CD4-positive, alpha-beta T cell treated with Interleukin-6 for 4 hours (primary cell): ENCODE measurements around the gene TFAP2C.
"Not testable (repeated sequence)": the region's sequence is repeated elsewhere in the genome, so short reads cannot be mapped to it uniquely, and the experiment has no call there.

Source experiments
- DNase-seq: peaks from one replicate; pipeline ENCODE4 v3.0.0-alpha.2; 2020; ENCODE audit warnings: mixed read lengths

The TFAP2C gene

GRCh38 chr20:56657879-56658278, 28.8 kb downstream of the TFAP2C start:
- no peak for DNase-seq

DNA sequence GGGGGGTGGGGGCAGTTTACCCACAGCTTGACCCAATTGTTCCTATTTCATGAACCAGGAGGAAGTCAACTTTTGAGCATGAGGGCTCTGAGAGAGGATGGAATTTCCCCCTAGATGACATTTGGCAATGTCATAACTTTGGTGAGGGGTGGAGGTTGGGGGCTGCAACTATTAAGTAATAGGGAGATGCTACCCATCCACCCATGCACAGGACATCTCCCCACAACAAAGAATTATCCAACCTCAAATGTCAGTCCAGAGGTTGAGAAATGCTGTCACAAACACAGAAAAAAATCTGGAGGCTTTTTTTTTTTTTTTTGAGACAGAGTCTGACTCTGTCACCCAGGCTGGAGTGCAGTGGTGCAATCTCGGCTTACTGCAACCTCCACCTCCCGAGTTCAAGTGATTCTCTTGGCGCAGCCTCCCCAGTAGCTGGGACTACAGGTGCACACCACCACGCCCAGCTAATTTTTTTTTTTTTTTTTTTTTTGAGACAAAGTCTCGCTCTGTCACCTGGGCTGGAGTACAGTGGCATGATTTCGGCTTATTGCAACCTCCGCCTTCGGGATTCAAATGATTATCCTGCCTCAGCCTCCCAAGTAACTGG, 29.3 kb downstream of the TFAP2C start:
- not testable (repeated sequence) for DNase-seq

- no peak for DNase-seq
Observed at GRCh38 chr20:56663660-56664059, 34.6 kb downstream of the TFAP2C start.

DNA sequence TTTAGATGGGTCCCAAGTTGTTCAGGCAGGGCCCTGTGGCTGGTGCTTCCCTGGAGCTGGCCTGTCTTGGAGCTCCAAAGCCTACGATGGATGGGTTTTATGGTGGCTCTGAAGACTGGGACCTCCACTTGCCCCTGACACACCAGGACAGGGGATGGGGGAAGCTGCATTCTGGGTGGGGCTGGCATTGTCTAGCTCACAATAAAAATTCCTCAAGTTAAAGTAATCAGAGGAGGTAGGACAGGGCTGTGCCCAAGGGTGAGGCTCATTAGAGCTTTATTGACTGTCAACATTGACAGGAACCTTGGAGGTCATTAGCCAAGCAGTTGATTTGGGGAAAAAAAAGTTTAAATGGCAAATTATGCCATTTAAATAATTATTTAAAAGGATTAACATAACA, 35.7 kb downstream of the TFAP2C start:
- no peak for DNase-seq

DNA sequence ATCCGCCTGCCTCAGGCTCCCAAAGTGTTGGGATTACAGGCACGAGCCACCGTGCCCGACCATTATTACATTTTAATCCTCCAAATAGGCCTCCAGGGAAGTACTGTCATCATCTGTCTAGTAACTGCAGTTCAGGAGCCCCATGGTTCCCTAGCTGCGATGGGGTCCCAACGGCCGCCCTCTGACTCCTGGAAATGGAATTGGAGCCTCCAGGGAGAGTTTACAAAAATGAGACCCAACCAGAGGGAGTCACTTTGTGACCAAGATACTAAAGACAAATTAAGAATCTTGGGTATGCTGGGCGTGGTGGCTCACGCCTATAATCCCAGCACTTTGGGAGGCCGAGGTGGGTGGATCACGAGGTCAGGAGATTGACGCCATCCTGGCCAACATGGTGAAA, 36.7 kb downstream of the TFAP2C start:
- DNase-seq = no peak

DNA sequence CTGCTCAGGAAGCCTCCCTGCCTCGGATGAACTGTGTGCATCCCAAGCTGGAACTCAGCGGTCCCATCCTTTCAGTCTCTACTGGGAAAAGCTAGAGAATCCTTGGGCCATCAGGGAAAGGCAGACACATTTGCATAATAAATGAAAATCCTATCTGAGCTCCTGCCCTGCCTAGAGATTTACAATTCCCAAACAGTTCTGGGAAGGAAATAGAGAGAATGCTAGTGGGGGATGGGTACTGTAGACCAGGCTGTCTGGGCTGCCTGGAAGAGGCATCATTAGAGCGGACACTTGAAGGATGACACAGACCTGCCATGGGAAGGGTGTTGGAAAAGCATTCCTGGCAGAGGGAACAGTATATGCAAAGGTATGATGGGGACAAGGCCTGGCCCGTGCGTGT, 44.3 kb downstream of the TFAP2C start:
- no peak for DNase-seq

- no peak for DNase-seq
Observed at GRCh38 chr20:56676001-56676400, 46.9 kb downstream of the TFAP2C start.

DNA sequence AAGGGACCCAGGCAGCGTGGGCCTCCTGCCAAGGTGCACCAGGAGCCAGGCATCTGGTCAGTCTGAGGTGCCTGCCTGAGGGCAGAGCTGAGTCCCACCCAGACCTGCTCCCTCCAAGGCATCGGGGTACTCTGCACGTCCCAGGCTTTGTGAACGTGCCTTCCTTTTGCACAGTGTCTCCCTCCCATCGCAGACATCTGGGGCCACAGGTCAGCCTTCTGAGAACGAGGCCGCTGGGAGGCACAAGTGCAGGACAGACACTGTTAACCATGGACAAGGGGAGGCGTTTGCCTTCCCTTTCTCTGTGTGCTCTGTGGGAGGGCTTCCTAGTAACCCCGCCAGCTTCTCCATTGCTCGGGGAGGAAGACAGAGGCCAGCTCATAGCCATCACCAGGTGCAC, 47.6 kb downstream of the TFAP2C start:
- no peak for DNase-seq

DNA sequence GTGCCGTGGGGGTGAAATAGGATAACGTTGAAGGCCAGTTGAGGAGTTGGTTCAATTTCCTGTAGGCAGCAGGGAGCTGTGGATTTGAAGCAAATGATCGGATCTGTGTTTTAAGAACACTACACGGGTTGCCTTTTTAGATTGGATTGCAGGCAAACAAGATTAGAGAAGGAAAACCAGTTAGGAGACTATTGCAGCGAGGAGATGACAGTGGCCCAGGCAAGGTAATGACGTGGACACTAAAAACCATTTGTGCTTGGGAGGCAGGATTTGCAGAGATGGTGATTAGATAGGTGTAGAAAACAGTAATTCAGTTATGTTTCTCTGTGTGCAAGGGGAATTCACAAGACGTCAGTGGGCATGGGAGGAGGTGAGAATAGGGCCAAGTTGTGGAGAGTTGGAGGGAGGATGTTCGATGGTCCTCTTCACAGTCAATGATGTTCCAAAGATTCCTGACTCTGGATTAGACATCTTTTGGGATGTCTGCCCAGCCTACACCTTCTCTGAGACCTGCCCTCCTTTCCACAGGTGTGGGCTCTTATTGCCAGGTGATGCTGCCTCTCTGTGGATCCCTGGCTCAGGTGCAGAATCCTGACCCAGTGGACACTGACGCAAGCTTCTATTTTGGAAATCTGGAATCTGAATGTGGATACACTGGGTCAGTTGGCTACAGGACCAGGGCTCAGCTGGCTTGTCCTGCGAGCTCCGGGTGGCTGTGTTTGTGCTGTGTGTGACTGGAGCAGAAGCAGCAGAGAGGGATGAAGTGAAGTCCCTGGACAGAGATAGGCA, 54.2 kb downstream of the TFAP2C start:
- DNase-seq = no peak

DNA sequence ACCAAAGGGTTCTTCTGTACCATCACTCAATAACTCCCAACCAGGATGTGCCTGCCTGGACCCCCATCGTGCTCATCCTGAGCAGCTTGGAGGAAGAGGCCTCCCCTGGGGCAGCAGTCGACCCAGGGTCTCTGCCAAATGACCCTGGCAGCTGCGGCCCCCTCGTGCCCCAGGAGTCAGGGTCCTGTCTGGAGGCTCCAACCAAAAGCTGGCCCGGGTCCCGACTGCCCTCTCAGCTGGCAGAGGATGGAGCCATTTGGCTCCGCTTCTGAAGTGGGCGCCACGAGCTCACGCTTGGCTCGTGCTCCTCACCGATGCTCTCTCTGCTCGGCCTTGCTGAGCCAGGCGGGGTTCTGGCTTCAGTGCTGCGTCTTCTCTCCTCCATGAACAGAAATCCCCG, 56.8 kb downstream of the TFAP2C start:
- no peak for DNase-seq

- no peak for DNase-seq
Observed at GRCh38 chr20:56687061-56687460, 58.0 kb downstream of the TFAP2C start.

- DNase-seq = no peak
Observed at GRCh38 chr20:56688106-56688505, 59.0 kb downstream of the TFAP2C start.
